Keratinocyte (primary cell): Measurements from ENCODE around the gene SPRY2. TPM values are rescaled to one million over a fixed set of nuclear protein-coding genes. Genes with fewer than 3 reads are reported as not detected.

Source experiments
- DNase-seq: peaks from one replicate; pipeline ENCODE4 v3.0.0-alpha.2; 2011; ENCODE audit warnings: low read depth, missing footprints, low spot score
- FAIRE-seq: peaks from 2 replicates; lab custom pipeline; 2011; peaks lifted over from hg19 to GRCh38; lab: Jason Lieb, UNC
- H2AFZ ChIP-seq: 2 replicates; pipeline ENCODE4 v1.6.0; 2012; ENCODE audit warnings: low read length, control low read depth, inconsistent platforms; ENCODE audit not compliant: control insufficient read depth
- H3K27ac ChIP-seq: 2 replicates; pipeline ENCODE4 v1.5.1; 2011; ENCODE audit warnings: low read length; ENCODE audit not compliant: control insufficient read depth, insufficient read depth
- H3K27me3 ChIP-seq: 3 replicates; pipeline ENCODE4 v1.6.0; 2011; ENCODE audit warnings: low read length; ENCODE audit not compliant: control insufficient read depth, insufficient read depth; ENCODE audit errors: extremely low read depth
- H3K36me3 ChIP-seq, 2 experiments: 2 replicates in 1 of 2; 3 replicates in 1 of 2; pipeline ENCODE4 v1.5.1; 2011; ENCODE audit warnings: low read length in 2 of 2, mild to moderate bottlenecking in 1 of 2; ENCODE audit not compliant: control insufficient read depth in 2 of 2, insufficient read depth in 2 of 2; ENCODE audit errors: extremely low read depth in 1 of 2
- H3K4me1 ChIP-seq: 3 replicates; pipeline ENCODE4 v1.5.1; 2011; ENCODE audit warnings: low read length; ENCODE audit not compliant: control insufficient read depth, insufficient read depth; ENCODE audit errors: extremely low read depth
- H3K4me2 ChIP-seq: 3 replicates; pipeline ENCODE4 v1.6.0; 2011; ENCODE audit warnings: low read depth, low read length; ENCODE audit not compliant: control insufficient read depth, insufficient read depth; ENCODE audit errors: extremely low read depth
- H3K4me3 ChIP-seq, 3 experiments: fragments of 200-600 bp in 1 of 3; sonication (generic) in 1 of 3; 2 replicates in 2 of 3; 3 replicates in 1 of 3; pipeline ENCODE4 v1.5.1; 2011 to 2016; ENCODE audit warnings: low read length in 3 of 3, mild to moderate bottlenecking in 3 of 3, control low read depth in 2 of 3, inconsistent platforms in 1 of 3, low read depth in 1 of 3, mixed read lengths in 1 of 3, mixed run types in 1 of 3, moderate library complexity in 1 of 3; ENCODE audit not compliant: control insufficient read depth in 2 of 3, insufficient read depth in 2 of 3; ENCODE audit errors: extremely low read depth in 1 of 3
- H3K79me2 ChIP-seq: 2 replicates; pipeline ENCODE4 v1.6.0; 2012; ENCODE audit warnings: low read length; ENCODE audit not compliant: control insufficient read depth, insufficient read depth
- H3K9ac ChIP-seq: 3 replicates; pipeline ENCODE4 v1.6.0; 2011; ENCODE audit warnings: low read length; ENCODE audit not compliant: control insufficient read depth, insufficient read depth; ENCODE audit errors: extremely low read depth
- H3K9me1 ChIP-seq: 3 replicates; pipeline ENCODE4 v1.6.0; 2011; ENCODE audit warnings: low read length; ENCODE audit not compliant: control insufficient read depth, insufficient read depth; ENCODE audit errors: extremely low read depth
- H3K9me3 ChIP-seq: 2 replicates; pipeline ENCODE4 v1.5.1; 2012; ENCODE audit warnings: low read depth, low read length; ENCODE audit not compliant: control insufficient read depth
- H4K20me1 ChIP-seq: 3 replicates; pipeline ENCODE4 v1.6.0; 2011; ENCODE audit warnings: low read length; ENCODE audit not compliant: control insufficient read depth, insufficient read depth; ENCODE audit errors: extremely low read depth
- CTCF ChIP-seq, 3 experiments: IDR thresholded peaks in 1 of 3; conservative IDR thresholded peaks in 1 of 3; optimal IDR thresholded peaks in 1 of 3; 2 replicates in 2 of 3; 3 replicates in 1 of 3; pipeline versions ENCODE3 to v1.5.1; 2011; ENCODE audit warnings: low read length in 3 of 3, mild to moderate bottlenecking in 3 of 3, moderate library complexity in 2 of 3, control low read depth in 1 of 3, inconsistent platforms in 1 of 3; ENCODE audit not compliant: insufficient read depth in 2 of 3; ENCODE audit errors: extremely low read depth in 1 of 3
- EZH2 ChIP-seq: IDR thresholded peaks from one replicate; pipeline ENCODE4 v1.6.1; 2012; ENCODE audit warnings: inconsistent platforms, mild to moderate bottlenecking, low read length, moderate library complexity
- dilution Hi-C: fragments of 300-500 bp; cut with MboI; formaldehyde crosslinking; loops from one replicate; pipeline ENCODE4 v1.7.0; 2020; ENCODE audit warnings: low sequenced_read_pairs; ENCODE audit not compliant: extremely low pct_ligation_motif_present
- polyA plus RNA-seq, 5 experiments: library from polyadenylated mRNA; depleted of rRNA in 3 of 5; stranded (reverse) in 3 of 5; stranded (forward) in 1 of 5; unstranded in 1 of 5; fragments of >200 nt; gene quantifications; 1 replicate in 1 of 5; 2 replicates in 3 of 5; 3 replicates in 1 of 5; pipeline versions ENCODE4 v1.2.1 to v1.2.3, GENCODE V29; 2011 to 2012; ENCODE audit warnings: missing spikeins in 2 of 5, low read depth in 1 of 5, low replicate concordance in 1 of 5

Gene SPRY2
- polyA plus RNA-seq, 1 donor (not counting 4 experiments of a cell fraction or from before 2014, with no cell fraction given) = 28.4 TPM

GRCh38 chr13:80359778-80360452 is 19.0 kb upstream of the SPRY2 start:
- H3K4me2 ChIP-seq = no peak overlapping the region
- DNase-seq = no peak
- no peak overlapping the region for H2AFZ ChIP-seq
- H3K9me3 ChIP-seq = no peaks in the 10 kb centered on the region
- TF ChIP-seq EZH2 (no peak), CTCF (optimal IDR thresholded peaks at IDR 0.05 in 1 of 3, IDR thresholded peaks at IDR 0.05 in 1 of 3, conservative IDR thresholded peaks at IDR 0.05 in 1 of 3; ENCODE audit: extremely low read depth in 1 of 3, insufficient read depth in 2 of 3, low read length in 3 of 3) (no peak)
- no peaks in the 10 kb centered on the region for H4K20me1 ChIP-seq
- H3K36me3 ChIP-seq = no peaks in the 10 kb centered on the region
- H3K27ac ChIP-seq = no peak overlapping the region
- no peaks in the 10 kb centered on the region for H3K79me2 ChIP-seq
- H3K9ac ChIP-seq = no peak overlapping the region
- no peak overlapping the region for H3K4me3 ChIP-seq
- no peak for FAIRE-seq
- H3K4me1 ChIP-seq = peaks cover 9% of the 10 kb centered on the region
- no peaks in the 10 kb centered on the region for H3K9me1 ChIP-seq
- dilution Hi-C loops = no loop called here
- no peaks in the 10 kb centered on the region for H3K27me3 ChIP-seq

GRCh38 chr13:80359414-80359777 is 18.5 kb upstream of the SPRY2 start:
- Histone ChIP-seq H3K4me3 (no peak overlapping the region), H4K20me1 (no peaks in the 10 kb centered on the region), H3K27me3 (no peaks in the 10 kb centered on the region), H3K4me2 (no peak overlapping the region), H3K9me1 (no peaks in the 10 kb centered on the region), H3K4me1 (peaks cover 9% of the 10 kb centered on the region), H3K27ac (no peak overlapping the region), H3K9me3 (no peaks in the 10 kb centered on the region), H2AFZ (no peak overlapping the region), H3K79me2 (no peaks in the 10 kb centered on the region), H3K9ac (no peak overlapping the region), H3K36me3 (no peaks in the 10 kb centered on the region)
- DNase-seq = no peak
- TF ChIP-seq EZH2 (no peak), CTCF (optimal IDR thresholded peaks at IDR 0.05 in 1 of 3, IDR thresholded peaks at IDR 0.05 in 1 of 3, conservative IDR thresholded peaks at IDR 0.05 in 1 of 3; ENCODE audit: extremely low read depth in 1 of 3, insufficient read depth in 2 of 3, low read length in 3 of 3) (no peak)
- FAIRE-seq = no peak
- dilution Hi-C loops = no loop called here
